ENCODE results near the gene PMPCA. TPM values are rescaled to one million over a fixed set of nuclear protein-coding genes. Genes with fewer than 3 reads are reported as not detected.

The PMPCA gene
- total RNA-seq, 4 donors from 2014 or later: 36.4 to 59.3 (median 39.8) TPM

GRCh38 chr9:136370687-136371532, 39.5 kb upstream of the PMPCA start:
- WGBS, 2 donors (ENCODE audit: low coverage in 1 of 2): no CpG with 5 or more reads among the region's 54 CpGs
- Histone ChIP-seq H3K27ac (no peak overlapping the region), H3K9me3 (no peaks in the 10 kb centered on the region), H3K4me3 (no peak overlapping the region), H3K4me1 (peaks cover 0 to 12% (median 0%) of the 10 kb centered on the region in 3 donors), H3K27me3 (peaks cover 15% of the 10 kb centered on the region), H3K36me3 (no peaks in the 10 kb centered on the region)
- no peak for ATAC-seq
- TF ChIP-seq POLR2A (IDR thresholded peaks at IDR 0.05): no peak
- no peak for TF ChIP-seq CTCF (IDR thresholded peaks at IDR 0.05)
- TF ChIP-seq POLR2AphosphoS5 (IDR thresholded peaks at IDR 0.05): no peak
- TF ChIP-seq EP300 (IDR thresholded peaks at IDR 0.05): no peak

GRCh38 chr9:136371533-136371880, 39.0 kb upstream of the PMPCA start:
- Histone ChIP-seq H3K36me3 (no peaks in the 10 kb centered on the region), H3K27me3 (peaks cover 12% of the 10 kb centered on the region), H3K9me3 (no peaks in the 10 kb centered on the region), H3K4me1 (peaks cover 0 to 12% (median 0%) of the 10 kb centered on the region in 3 donors), H3K27ac (no peak overlapping the region), H3K4me3 (no peak overlapping the region)
- no peak for ATAC-seq
- WGBS, 2 donors (ENCODE audit: low coverage in 1 of 2): no CpG with 5 or more reads among the region's 13 CpGs
- TF ChIP-seq POLR2A (IDR thresholded peaks at IDR 0.05) (no peak), EP300 (IDR thresholded peaks at IDR 0.05) (no peak)

GRCh38 chr9:136372006-136372405, 38.5 kb upstream of the PMPCA start:
- no peak for TF ChIP-seq CTCF (IDR thresholded peaks at IDR 0.05)
- TF ChIP-seq EP300 (IDR thresholded peaks at IDR 0.05): no peak
- TF ChIP-seq POLR2A (IDR thresholded peaks at IDR 0.05): no peak
- no peak for TF ChIP-seq POLR2AphosphoS5 (IDR thresholded peaks at IDR 0.05)
- Histone ChIP-seq H3K4me1 (peaks cover 0 to 12% (median 0%) of the 10 kb centered on the region in 3 donors), H3K4me3 (no peak overlapping the region), H3K27me3 (peaks cover 7% of the 10 kb centered on the region), H3K9me3 (no peaks in the 10 kb centered on the region), H3K36me3 (no peaks in the 10 kb centered on the region), H3K27ac (no peak overlapping the region)
- WGBS, 2 donors (ENCODE audit: low coverage in 1 of 2): 60% methylated on average over 1 of the region's 21 CpGs; no CpG with 5 or more reads in 1 of the 2 donors
- no peak for ATAC-seq

- no peaks in the 10 kb centered on the region for H3K27me3 ChIP-seq
- no peaks in the 10 kb centered on the region for H3K36me3 ChIP-seq
- H3K4me3 ChIP-seq: peak overlapping the region in 1 of 2 donors; percentile 34
Measured at GRCh38 chr9:136372561-136373299, 37.7 kb upstream of the PMPCA start.

More at GRCh38 chr9:136372561-136373299, 37.7 kb upstream of the PMPCA start:
- H3K9me3 ChIP-seq: no peaks in the 10 kb centered on the region
- 40 to 49% methylated on average over 3 to 5 of the region's 21 CpGs for WGBS, 2 donors (ENCODE audit: low coverage in 1 of 2)
- no peak overlapping the region for H3K27ac ChIP-seq
- H3K4me1 ChIP-seq: peaks cover 0 to 12% (median 0%) of the 10 kb centered on the region in 3 donors
- peak; percentile 77 for ATAC-seq
- TF ChIP-seq EP300 (IDR thresholded peaks at IDR 0.05) (no peak), POLR2A (IDR thresholded peaks at IDR 0.05) (no peak), CTCF (IDR thresholded peaks at IDR 0.05) (no peak), POLR2AphosphoS5 (IDR thresholded peaks at IDR 0.05) (no peak)

Measured in gastroesophageal sphincter (tissue), 4 donors.